Gastrocnemius medialis (tissue), 4 donors: ENCODE results near the gene LSP1. TPM values are rescaled to one million over a fixed set of nuclear protein-coding genes. Genes with fewer than 3 reads are reported as not detected.
"Not testable (repeated sequence)": the region's sequence is repeated elsewhere in the genome, so short reads cannot be mapped to it uniquely, and the experiment has no call there.

Experiments
- ATAC-seq, 2 donors: fragments of 150-250 bp; one replicate each; pipeline ENCODE4 v1.9.1; 2016
- DNase-seq, 2 donors: peaks; one replicate each; pipeline ENCODE4 v3.0.0-alpha.2; 2019
- H3K27ac ChIP-seq, 4 donors: fragments of 200-600 bp; sonication (generic); 1 replicate in 1 of 4; 2 replicates in 3 of 4; pipeline ENCODE4 v1.5.1; 2016 to 2018; ENCODE audit warnings: mild to moderate bottlenecking in 2 of 4, moderate library complexity in 1 of 4
- H3K27me3 ChIP-seq, 3 donors: fragments of 200-600 bp; sonication (generic) in 2 of 3; 1 replicate in 1 of 3; 2 replicates in 2 of 3; pipeline versions ENCODE4 v1.5.1 to v1.6.0; 2016 to 2019; ENCODE audit warnings: mild to moderate bottlenecking in 1 of 3, moderate library complexity in 1 of 3
- H3K36me3 ChIP-seq, 2 donors: fragments of 200-600 bp; sonication (generic) in 1 of 2; one replicate each; pipeline ENCODE4 v1.5.1; 2017 to 2018
- H3K4me1 ChIP-seq, 2 donors: fragments of 200-600 bp; sonication (generic) in 1 of 2; one replicate each; pipeline ENCODE4 v1.5.1; 2016 to 2017; ENCODE audit warnings: mild to moderate bottlenecking in 2 of 2
- H3K4me3 ChIP-seq, 4 donors: fragments of 200-600 bp; sonication (generic) in 3 of 4; 1 replicate in 1 of 4; 2 replicates in 3 of 4; pipeline ENCODE4 v1.5.1; 2016 to 2019; ENCODE audit warnings: mild to moderate bottlenecking in 2 of 4
- H3K9me3 ChIP-seq, 3 donors: fragments of 200-600 bp; sonication (generic) in 2 of 3; 1 replicate in 1 of 3; 2 replicates in 2 of 3; pipeline ENCODE4 v1.5.1; 2016 to 2019
- CTCF ChIP-seq, 5 experiments: fragments of 450-650 bp in 3 of 5; fragments of 200-600 bp in 2 of 5; sonication (generic) in 2 of 5; IDR thresholded peaks in 4 of 5; conservative IDR thresholded peaks in 1 of 5; 1 replicate in 4 of 5; 2 replicates in 1 of 5; pipeline ENCODE4 v1.5.1; 2016 to 2019; ENCODE audit warnings: antibody characterized with exemption in 5 of 5, mild to moderate bottlenecking in 3 of 5, moderate library complexity in 3 of 5
- POLR2A ChIP-seq, 2 donors: fragments of 450-650 bp; IDR thresholded peaks; one replicate each; pipeline ENCODE4 v1.6.1; 2017; ENCODE audit warnings: antibody characterized with exemption in 2 of 2, mild to moderate bottlenecking in 2 of 2, moderate library complexity in 2 of 2
- in situ Hi-C, 4 donors: fragments of 200-750 bp; cut with MboI; loops; one replicate each; pipeline versions ENCODE4 v1.15.0 to v1.8.0; 2017; ENCODE audit warnings: low sequenced_read_pairs in 4 of 4
- intact Hi-C: fragments of 100-400 bp; cut with DNase I; formaldehyde crosslinking; loops from one replicate; pipeline ENCODE4 v1.15.1; 2023; ENCODE audit warnings: low total_unique reads
- total RNA-seq, 4 donors: library from RNA; depleted of rRNA; stranded (reverse); fragments of >200 nt; gene quantifications; one replicate each; pipeline versions ENCODE4 v1.1.0 to v1.2.3, GENCODE V29; 2016

LSP1 gene
- total RNA-seq, 4 donors from 2014 or later: 3.0 to 13.5 (median 5.5) TPM

- in situ Hi-C loops: no loop called here
- intact Hi-C loops: no loop called here
- H3K9me3 ChIP-seq: no peaks in the 10 kb centered on the region
- TF ChIP-seq POLR2A (IDR thresholded peaks at IDR 0.05) (no peak), CTCF (IDR thresholded peaks at IDR 0.05 in 4 of 5, conservative IDR thresholded peaks at IDR 0.05 in 1 of 5) (no peak)
- peaks cover 4 to 17% (median 10%) of the 10 kb centered on the region in 3 donors for H3K27me3 ChIP-seq
- H3K27ac ChIP-seq: no peak overlapping the region
- DNase-seq (no peak), ATAC-seq (no peak)
- H3K4me3 ChIP-seq: no peak overlapping the region
- no peaks in the 10 kb centered on the region for H3K4me1 ChIP-seq
- H3K36me3 ChIP-seq: no peaks in the 10 kb centered on the region
These were observed 42.1 kb upstream of the LSP1 start for GRCh38 chr11:1810761-1811160.

- DNase-seq (no peak), ATAC-seq (no peak)
- in situ Hi-C loops: no loop called here
- Histone ChIP-seq H3K36me3 (no peaks in the 10 kb centered on the region), H3K27ac (no peak overlapping the region), H3K9me3 (no peaks in the 10 kb centered on the region), H3K4me3 (no peak overlapping the region), H3K27me3 (peaks cover 0 to 10% (median 9%) of the 10 kb centered on the region in 3 donors), H3K4me1 (no peaks in the 10 kb centered on the region)
- TF ChIP-seq CTCF (IDR thresholded peaks at IDR 0.05 in 4 of 5, conservative IDR thresholded peaks at IDR 0.05 in 1 of 5) (no peak), POLR2A (IDR thresholded peaks at IDR 0.05) (no peak)
- intact Hi-C loops: no loop called here
These were observed 40.6 kb upstream of the LSP1 start for GRCh38 chr11:1812274-1812673.

GRCh38 chr11:1812801-1813200 lies 40.1 kb upstream of the LSP1 start:
- no peaks in the 10 kb centered on the region for H3K36me3 ChIP-seq
- no peak overlapping the region for H3K4me3 ChIP-seq
- H3K27me3 ChIP-seq: peaks cover 0 to 9% (median 6%) of the 10 kb centered on the region in 3 donors
- TF ChIP-seq CTCF (IDR thresholded peaks at IDR 0.05 in 4 of 5, conservative IDR thresholded peaks at IDR 0.05 in 1 of 5) (no peak), POLR2A (IDR thresholded peaks at IDR 0.05) (no peak)
- no peaks in the 10 kb centered on the region for H3K4me1 ChIP-seq
- intact Hi-C loops: no loop called here
- DNase-seq: no peak
- ATAC-seq: no peak
- in situ Hi-C loops: no loop called here
- no peak overlapping the region for H3K27ac ChIP-seq
- H3K9me3 ChIP-seq: no peaks in the 10 kb centered on the region

- H3K27me3 ChIP-seq, H3K36me3 ChIP-seq, H3K4me3 ChIP-seq, in situ Hi-C loops, H3K27ac ChIP-seq, H3K9me3 ChIP-seq, H3K4me1 ChIP-seq, ATAC-seq, intact Hi-C loops, DNase-seq: not testable (repeated sequence)
These were observed 39.5 kb upstream of the LSP1 start for GRCh38 chr11:1813356-1813755.

GRCh38 chr11:1814691-1815090 lies 38.2 kb upstream of the LSP1 start:
- Histone ChIP-seq H3K27ac (no peak overlapping the region), H3K4me3 (no peak overlapping the region), H3K27me3 (peaks cover 0 to 9% (median 6%) of the 10 kb centered on the region in 3 donors), H3K36me3 (no peaks in the 10 kb centered on the region), H3K9me3 (peaks cover 0 to 3% (median 0%) of the 10 kb centered on the region in 3 donors), H3K4me1 (no peaks in the 10 kb centered on the region)
- in situ Hi-C loops (no loop called here), intact Hi-C loops (no loop called here)
- no peak for TF ChIP-seq CTCF (IDR thresholded peaks at IDR 0.05 in 4 of 5, conservative IDR thresholded peaks at IDR 0.05 in 1 of 5)
- no peak for TF ChIP-seq POLR2A (IDR thresholded peaks at IDR 0.05)
- DNase-seq (no peak), ATAC-seq (no peak)
